ENCODE results near the gene TYMP. TPM values are rescaled to one million over a fixed set of nuclear protein-coding genes. Genes with fewer than 3 reads are reported as not detected.

Gene TYMP
- polyA plus RNA-seq, 1 experiment = 2.9 TPM

DNA sequence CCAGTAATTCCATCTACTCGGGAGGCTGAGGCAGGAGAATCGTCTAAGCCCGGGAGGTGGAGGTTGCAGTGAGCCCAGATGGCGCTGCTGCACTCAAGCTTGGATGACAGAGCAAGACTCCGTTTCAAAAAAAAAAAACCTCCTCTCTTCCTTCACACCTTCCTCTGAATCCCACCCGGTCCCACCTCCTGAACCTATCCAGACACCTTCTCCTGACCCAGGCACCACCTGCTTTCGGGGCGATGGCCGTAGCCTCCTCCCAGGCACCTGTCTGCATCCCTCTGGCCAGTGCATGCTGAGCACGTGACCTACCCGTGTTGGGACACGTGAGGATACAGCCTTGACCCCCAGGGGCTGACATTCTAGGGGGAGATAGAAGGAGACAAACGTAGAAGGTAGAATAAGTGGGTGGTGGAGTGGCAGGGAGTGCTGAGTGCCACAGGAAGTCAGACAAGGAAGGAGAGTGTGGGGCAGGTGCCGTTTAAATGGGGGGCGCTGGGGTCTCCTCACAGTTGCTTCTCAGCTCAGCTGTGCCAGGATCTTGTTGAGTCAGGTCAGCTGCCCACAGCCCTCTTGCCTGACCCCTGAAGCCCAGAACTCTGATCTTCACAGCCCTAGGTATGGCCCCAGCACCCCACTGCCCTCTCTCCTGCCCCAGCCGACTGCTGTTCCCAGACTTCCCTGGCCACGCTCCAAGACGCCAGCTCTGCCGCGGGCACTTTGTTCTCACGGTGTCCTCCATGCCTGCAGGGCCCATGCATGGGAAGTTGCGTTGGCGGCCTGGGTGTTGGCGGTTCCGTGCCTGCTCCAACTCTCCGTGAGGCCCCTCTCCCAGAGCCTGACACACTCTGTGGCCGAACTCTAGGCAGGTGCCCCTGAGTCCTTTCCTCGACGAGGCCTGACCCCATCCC lies 44.3 kb downstream of the TYMP start:
- Histone ChIP-seq H3K27ac (ENCODE audit: low read depth, low read length) (no peak overlapping the region), H3K9me3 (ENCODE audit: control insufficient read depth, insufficient read depth, low read length) (peaks cover 4% of the 10 kb centered on the region; the same call in 1 of the 2 replicates), H3K4me3 (ENCODE audit: low read depth, low read length) (no peak overlapping the region), H3K27me3 (ENCODE audit: control insufficient read depth, insufficient read depth, low read length) (peaks cover 15% of the 10 kb centered on the region)
- POLR2A ChIA-PET = interaction anchor here (0.9 kb wide), 1 partner anchor 258 kb away, joined by 5 read pairs; no protein-coding TSS in a partner anchor
- TF ChIP-seq, protein P1, sequence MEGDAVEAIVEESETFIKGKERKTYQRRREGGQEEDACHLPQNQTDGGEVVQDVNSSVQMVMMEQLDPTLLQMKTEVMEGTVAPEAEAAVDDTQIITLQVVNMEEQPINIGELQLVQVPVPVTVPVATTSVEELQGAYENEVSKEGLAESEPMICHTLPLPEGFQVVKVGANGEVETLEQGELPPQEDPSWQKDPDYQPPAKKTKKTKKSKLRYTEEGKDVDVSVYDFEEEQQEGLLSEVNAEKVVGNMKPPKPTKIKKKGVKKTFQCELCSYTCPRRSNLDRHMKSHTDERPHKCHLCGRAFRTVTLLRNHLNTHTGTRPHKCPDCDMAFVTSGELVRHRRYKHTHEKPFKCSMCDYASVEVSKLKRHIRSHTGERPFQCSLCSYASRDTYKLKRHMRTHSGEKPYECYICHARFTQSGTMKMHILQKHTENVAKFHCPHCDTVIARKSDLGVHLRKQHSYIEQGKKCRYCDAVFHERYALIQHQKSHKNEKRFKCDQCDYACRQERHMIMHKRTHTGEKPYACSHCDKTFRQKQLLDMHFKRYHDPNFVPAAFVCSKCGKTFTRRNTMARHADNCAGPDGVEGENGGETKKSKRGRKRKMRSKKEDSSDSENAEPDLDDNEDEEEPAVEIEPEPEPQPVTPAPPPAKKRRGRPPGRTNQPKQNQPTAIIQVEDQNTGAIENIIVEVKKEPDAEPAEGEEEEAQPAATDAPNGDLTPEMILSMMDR (IDR thresholded peaks at IDR 0.05; ENCODE audit: low read depth, low read length) = no peak
- CTCF ChIA-PET = interaction anchor here (0.7 to 1.2 kb wide), 2 partner anchors 13 to 80 kb away, joined by 3 read pairs; no protein-coding TSS in a partner anchor
- DNase-seq (ENCODE audit: low read depth, low spot score) = no peak

- POLR2A ChIA-PET = interaction anchor here (0.9 kb wide), 1 partner anchor 257 kb away, joined by 5 read pairs; no protein-coding TSS in a partner anchor
- H3K9me3 ChIP-seq (ENCODE audit: control insufficient read depth, insufficient read depth, low read length) = peaks cover 4% of the 10 kb centered on the region; the same call in 1 of the 2 replicates
- CTCF ChIA-PET = interaction anchor here (1.2 kb wide), 1 partner anchor 14 kb away, joined by 3 read pairs; no protein-coding TSS in a partner anchor
- TF ChIP-seq, protein P1 (IDR thresholded peaks at IDR 0.05; ENCODE audit: low read depth, low read length) = no peak
- H3K4me3 ChIP-seq (ENCODE audit: low read depth, low read length) = no peak overlapping the region
- DNase-seq (ENCODE audit: low read depth, low spot score) = no peak
- no peak overlapping the region for H3K27ac ChIP-seq (ENCODE audit: low read depth, low read length)
- H3K27me3 ChIP-seq (ENCODE audit: control insufficient read depth, insufficient read depth, low read length) = peaks cover 24% of the 10 kb centered on the region
Observed at GRCh38 chr22:50483977-50484853, 45.6 kb downstream of the TYMP start.

DNA sequence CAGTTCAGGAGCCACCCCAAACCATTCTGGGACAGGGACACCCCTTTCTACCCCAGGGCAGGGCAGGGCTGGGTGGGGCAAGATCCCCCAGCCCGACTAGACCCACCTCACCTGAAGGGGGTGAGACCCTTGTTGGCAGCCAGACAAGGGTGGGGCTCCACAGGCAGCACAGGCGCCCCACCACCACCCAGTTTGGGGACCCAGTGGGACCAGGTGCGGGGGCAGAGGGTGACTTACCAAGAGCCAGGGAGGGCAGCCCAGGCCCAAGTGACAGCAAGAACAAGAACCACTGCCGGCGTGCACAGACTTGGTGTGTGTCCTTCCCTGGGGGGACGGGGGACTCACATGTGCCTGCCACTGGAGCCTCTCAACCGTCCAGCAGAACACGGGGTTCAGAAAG lies 46.3 kb downstream of the TYMP start:
- CTCF ChIA-PET = interaction anchor here (1.4 kb wide), 1 partner anchor 15 kb away, joined by 3 read pairs; no protein-coding TSS in a partner anchor

DNA sequence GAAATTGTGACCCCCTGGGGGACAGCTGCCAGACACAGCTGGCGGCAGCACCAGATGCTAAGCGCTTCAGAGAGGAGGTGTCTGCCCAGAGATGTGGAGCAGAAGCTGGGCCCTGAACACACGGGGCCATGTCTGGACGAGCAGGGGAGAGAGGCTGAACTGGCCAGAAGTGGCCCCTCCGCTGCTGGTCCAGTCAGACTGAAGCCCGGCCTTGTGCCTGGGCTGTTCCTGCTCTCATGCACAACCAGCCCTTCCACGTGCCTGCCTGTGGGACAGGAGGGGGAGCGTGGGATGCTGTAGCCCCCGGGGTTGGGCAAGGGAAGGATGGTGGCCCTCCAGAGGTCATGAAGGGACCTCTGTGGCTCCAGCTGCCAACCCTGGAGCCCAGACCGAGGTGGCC lies 46.7 kb downstream of the TYMP start:
- Histone ChIP-seq H3K4me3 (ENCODE audit: low read depth, low read length) (peak overlapping the region; percentile 27), H3K27ac (ENCODE audit: low read depth, low read length) (no peak overlapping the region), H3K9me3 (ENCODE audit: control insufficient read depth, insufficient read depth, low read length) (peaks cover 4% of the 10 kb centered on the region; the same call in 1 of the 2 replicates), H3K27me3 (ENCODE audit: control insufficient read depth, insufficient read depth, low read length) (peaks cover 24% of the 10 kb centered on the region)
- TF ChIP-seq, protein P1 (IDR thresholded peaks at IDR 0.05; ENCODE audit: low read depth, low read length) = no peak
- ChIA-PET CTCF (interaction anchor here (1.2 to 1.4 kb wide), 2 partner anchors 15 to 80 kb away, joined by 3 read pairs; partner anchors contain the start of gene SYCE3), POLR2A (no interaction called here)
- DNase-seq (ENCODE audit: low read depth, low spot score) = no peak

More for the DNA sequence above, 46.3 kb downstream of the TYMP start:
- Histone ChIP-seq H3K27ac (ENCODE audit: low read depth, low read length) (no peak overlapping the region), H3K27me3 (ENCODE audit: control insufficient read depth, insufficient read depth, low read length) (peaks cover 24% of the 10 kb centered on the region), H3K4me3 (ENCODE audit: low read depth, low read length) (no peak overlapping the region), H3K9me3 (ENCODE audit: control insufficient read depth, insufficient read depth, low read length) (peaks cover 4% of the 10 kb centered on the region; the same call in 1 of the 2 replicates)
- POLR2A ChIA-PET = no interaction called here
- no peak for DNase-seq (ENCODE audit: low read depth, low spot score)
- TF ChIP-seq, protein P1 (IDR thresholded peaks at IDR 0.05; ENCODE audit: low read depth, low read length) = no peak

All from AG04450 (cell line).